Naive B cell (primary cell): ENCODE data around the gene DSTN. TPM values are rescaled to one million over a fixed set of nuclear protein-coding genes. Genes with fewer than 3 reads are reported as not detected.

ENCODE experiments used
- ATAC-seq, 2 donors: fragments of 150-1000 bp; cut with Tn5 transposase; 2 replicates each; pipeline ENCODE4 v1.10.0; 2021; ENCODE audit warnings: low read depth in 2 of 2, mild to moderate bottlenecking in 2 of 2, moderate library complexity in 2 of 2
- DNase-seq: peaks from one replicate; pipeline ENCODE4 v3.0.0; 2022
- H3K27ac Mint-ChIP-seq, 6 donors: one replicate each; pipeline ENCODE4 v1.8.0; 2020 to 2022; ENCODE audit warnings: mild to moderate bottlenecking in 6 of 6, mixed read lengths in 6 of 6, moderate library complexity in 5 of 6, inconsistent platforms in 2 of 6
- H3K27me3 Mint-ChIP-seq, 3 donors: one replicate each; pipeline ENCODE4 v1.8.0; 2021 to 2022; ENCODE audit warnings: mixed read lengths in 3 of 3, mild to moderate bottlenecking in 1 of 3
- H3K36me3 Mint-ChIP-seq, 2 donors: one replicate each; pipeline ENCODE4 v1.8.0; 2020 to 2022; ENCODE audit warnings: mixed read lengths in 2 of 2, inconsistent platforms in 1 of 2, mild to moderate bottlenecking in 1 of 2
- H3K4me1 Mint-ChIP-seq, 3 donors: one replicate each; pipeline ENCODE4 v1.8.0; 2020 to 2022; ENCODE audit warnings: mixed read lengths in 3 of 3, inconsistent platforms in 1 of 3, mild to moderate bottlenecking in 1 of 3, moderate library complexity in 1 of 3
- H3K4me3 Mint-ChIP-seq, 8 donors: one replicate each; pipeline ENCODE4 v1.8.0; 2020 to 2022; ENCODE audit warnings: mild to moderate bottlenecking in 8 of 8, mixed read lengths in 8 of 8, moderate library complexity in 8 of 8, inconsistent platforms in 2 of 8
- H3K9me3 Mint-ChIP-seq, 7 donors: one replicate each; pipeline ENCODE4 v1.8.0; 2020 to 2022; ENCODE audit warnings: mixed read lengths in 7 of 7, mild to moderate bottlenecking in 5 of 7, inconsistent platforms in 2 of 7, moderate library complexity in 1 of 7
- polyA plus RNA-seq, 6 donors: library from polyadenylated mRNA; unstranded; fragments of 300-500 nt; fragmentation: Illumina TruSeq; gene quantifications; one replicate each; pipeline ENCODE4 v1.2.3, GENCODE V29; 2021; ENCODE audit warnings: low read depth in 6 of 6

The DSTN gene
- polyA plus RNA-seq, 6 donors from 2014 or later, result 33.8 to 58.8 (median 39.3) TPM

- H3K4me3 Mint-ChIP-seq, result no peak overlapping the region
- H3K4me1 Mint-ChIP-seq, result no peaks in the 10 kb centered on the region
- peaks cover 6 to 12% (median 10%) of the 10 kb centered on the region in 3 donors for H3K27me3 Mint-ChIP-seq
- no peaks in the 10 kb centered on the region for H3K36me3 Mint-ChIP-seq
- DNase-seq (no peak), ATAC-seq (no peak)
- H3K9me3 Mint-ChIP-seq, result no peaks in the 10 kb centered on the region
- H3K27ac Mint-ChIP-seq, result no peak overlapping the region
Measured at GRCh38 chr20:17558154-17558940, 11.5 kb upstream of the DSTN start.

- Mint-ChIP-seq H3K36me3 (no peaks in the 10 kb centered on the region), H3K27ac (no peak overlapping the region), H3K4me1 (no peaks in the 10 kb centered on the region), H3K9me3 (no peaks in the 10 kb centered on the region), H3K27me3 (peaks cover 6 to 12% (median 10%) of the 10 kb centered on the region in 3 donors), H3K4me3 (no peak overlapping the region)
- DNase-seq (no peak), ATAC-seq (no peak)
Measured at GRCh38 chr20:17558941-17559304, 11.0 kb upstream of the DSTN start.

DNA sequence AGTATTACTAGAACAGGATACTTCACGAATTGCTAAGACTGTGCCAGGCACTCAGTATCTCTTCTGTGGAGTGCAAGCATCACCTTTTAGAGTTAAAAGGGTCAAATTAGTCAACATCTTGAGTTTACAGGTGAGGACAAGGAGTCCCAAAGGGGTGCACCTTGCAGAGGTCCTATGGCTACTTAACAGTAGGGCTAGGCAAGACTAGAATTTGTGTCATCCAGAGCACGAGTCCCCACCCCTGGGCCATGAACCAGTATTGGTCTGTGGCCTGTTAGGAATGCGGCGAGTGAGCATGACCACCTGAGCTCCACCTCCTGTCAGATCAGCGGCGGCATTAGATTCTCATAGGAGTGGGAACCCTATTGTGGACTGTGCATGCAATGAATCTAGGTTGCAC lies 10.5 kb upstream of the DSTN start:
- peaks cover 6 to 12% (median 10%) of the 10 kb centered on the region in 3 donors for H3K27me3 Mint-ChIP-seq
- H3K36me3 Mint-ChIP-seq, result no peaks in the 10 kb centered on the region
- H3K4me3 Mint-ChIP-seq, result no peak overlapping the region
- DNase-seq, result no peak
- ATAC-seq, result no peak
- H3K4me1 Mint-ChIP-seq, result no peaks in the 10 kb centered on the region
- no peaks in the 10 kb centered on the region for H3K9me3 Mint-ChIP-seq
- H3K27ac Mint-ChIP-seq, result no peak overlapping the region

DNA sequence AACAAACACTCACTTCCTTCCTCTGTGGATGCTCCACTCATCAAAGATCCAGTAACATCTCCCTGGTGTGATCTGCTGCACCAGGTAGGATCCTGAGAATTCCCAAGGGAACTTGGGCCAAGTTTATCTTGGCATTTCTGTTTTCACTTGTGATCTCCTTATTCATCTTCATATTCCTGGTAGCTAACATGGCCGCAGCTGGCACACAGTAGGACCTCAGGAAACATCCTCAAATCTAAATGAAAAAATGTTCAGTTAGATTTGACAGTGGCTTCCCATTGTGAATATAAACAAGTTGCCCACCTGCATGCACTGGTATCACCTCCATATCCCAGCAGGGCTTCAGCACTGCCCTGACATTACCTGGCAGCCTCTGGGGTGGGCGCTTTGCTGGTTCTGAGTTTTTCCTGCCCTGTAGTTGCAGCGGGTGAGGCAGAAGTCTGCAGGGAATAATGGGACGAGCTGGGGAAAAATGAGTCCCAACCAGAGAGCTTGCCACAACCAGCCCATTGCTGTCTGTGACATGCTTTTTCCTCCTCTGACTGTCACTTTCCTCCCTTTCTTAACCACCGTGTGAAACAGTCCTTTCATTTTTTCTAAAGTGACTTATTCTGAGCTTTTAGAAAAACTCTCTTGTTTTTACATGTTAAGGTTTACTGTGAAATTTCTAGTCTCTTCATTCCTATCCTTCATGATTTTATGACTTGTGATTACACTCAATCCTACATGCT lies 9.4 kb upstream of the DSTN start:
- DNase-seq (no peak), ATAC-seq (no peak)
- Mint-ChIP-seq H3K27me3 (peaks cover 6 to 19% (median 12%) of the 10 kb centered on the region in 3 donors), H3K4me3 (no peak overlapping the region), H3K9me3 (no peaks in the 10 kb centered on the region), H3K36me3 (no peaks in the 10 kb centered on the region), H3K4me1 (no peaks in the 10 kb centered on the region), H3K27ac (peak overlapping the region in 2 of 6 donors; percentile 49 to 63)

DNA sequence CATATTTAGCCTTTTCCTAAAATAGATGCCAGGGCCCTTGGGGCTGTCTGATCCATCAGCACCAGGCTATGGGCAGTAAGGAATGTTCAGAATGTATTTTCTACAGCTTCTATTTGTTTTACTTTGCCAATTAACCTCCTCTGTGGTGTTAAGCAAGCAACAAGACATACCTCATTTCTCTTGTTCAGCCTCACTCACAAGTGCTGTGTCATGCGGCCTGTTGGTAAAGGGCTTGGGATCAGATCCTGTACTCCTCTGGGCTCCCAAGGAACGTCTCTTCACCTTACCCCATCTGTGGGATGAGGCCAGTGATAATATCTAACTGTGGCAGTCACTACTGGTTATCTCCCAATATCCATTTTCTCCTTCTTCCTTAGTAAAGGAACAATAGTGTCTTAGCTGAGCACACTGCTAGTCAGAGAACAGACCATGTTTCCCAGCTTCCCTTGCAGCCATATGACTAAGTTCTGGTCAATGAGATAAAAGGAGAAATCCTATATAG lies 7.0 kb upstream of the DSTN start:
- DNase-seq (no peak), ATAC-seq (no peak)
- no peaks in the 10 kb centered on the region for H3K4me1 Mint-ChIP-seq
- H3K27ac Mint-ChIP-seq, result no peak overlapping the region
- H3K9me3 Mint-ChIP-seq, result no peaks in the 10 kb centered on the region
- H3K36me3 Mint-ChIP-seq, result no peaks in the 10 kb centered on the region
- no peak overlapping the region for H3K4me3 Mint-ChIP-seq
- peaks cover 3 to 22% (median 12%) of the 10 kb centered on the region in 3 donors for H3K27me3 Mint-ChIP-seq

DNA sequence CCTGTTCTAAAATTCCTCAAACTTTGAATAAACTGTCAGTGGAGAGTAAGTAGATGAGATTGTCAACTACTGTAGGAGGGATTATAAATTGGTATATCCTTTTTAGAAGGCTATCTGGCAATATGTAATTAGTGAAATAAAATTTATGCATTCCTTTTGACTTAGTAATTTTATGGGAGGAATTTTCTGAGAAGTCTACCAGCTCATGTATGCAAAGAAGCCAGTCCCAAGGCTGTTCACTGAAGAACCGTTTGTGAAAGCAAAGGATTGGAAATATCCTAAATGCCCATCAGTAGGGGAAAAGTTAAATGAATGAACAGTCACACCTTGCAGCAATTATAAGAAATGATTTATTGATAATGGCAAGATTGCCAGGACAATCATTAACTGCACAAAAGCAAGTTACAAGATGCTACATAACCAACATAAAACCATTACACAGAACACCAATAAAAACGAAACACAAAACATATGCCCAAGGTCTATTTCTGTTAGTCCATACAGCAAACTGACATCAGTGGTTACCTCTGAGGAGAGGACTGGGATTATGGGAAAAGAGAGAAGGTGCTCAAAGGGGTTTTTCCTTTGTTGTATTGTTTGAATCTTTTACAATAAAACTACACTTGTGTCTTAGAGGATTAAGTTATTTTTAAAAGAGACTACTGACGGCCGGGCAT lies 4.6 kb upstream of the DSTN start:
- no peak overlapping the region for H3K4me3 Mint-ChIP-seq
- no peak overlapping the region for H3K27ac Mint-ChIP-seq
- no peak for ATAC-seq

GRCh38 chr20:17566345-17566744 lies 3.5 kb upstream of the DSTN start:
- Mint-ChIP-seq H3K9me3 (no peaks in the 10 kb centered on the region), H3K27me3 (peaks cover 0 to 16% (median 0%) of the 10 kb centered on the region in 3 donors), H3K36me3 (no peaks in the 10 kb centered on the region), H3K4me3 (peak overlapping the region in 1 of 8 donors; percentile 37), H3K4me1 (peaks cover 10 to 15% (median 12%) of the 10 kb centered on the region in 3 donors), H3K27ac (peak overlapping the region in 1 of 6 donors; percentile 62)
- no peak for DNase-seq
- no peak for ATAC-seq

More for the DNA sequence above, 4.6 kb upstream of the DSTN start:
- H3K36me3 Mint-ChIP-seq, result no peaks in the 10 kb centered on the region
- H3K4me1 Mint-ChIP-seq, result peaks cover 2 to 7% (median 5%) of the 10 kb centered on the region in 3 donors
- no peak for DNase-seq
- H3K27me3 Mint-ChIP-seq, result peaks cover 0 to 18% (median 6%) of the 10 kb centered on the region in 3 donors
- no peaks in the 10 kb centered on the region for H3K9me3 Mint-ChIP-seq

DNA sequence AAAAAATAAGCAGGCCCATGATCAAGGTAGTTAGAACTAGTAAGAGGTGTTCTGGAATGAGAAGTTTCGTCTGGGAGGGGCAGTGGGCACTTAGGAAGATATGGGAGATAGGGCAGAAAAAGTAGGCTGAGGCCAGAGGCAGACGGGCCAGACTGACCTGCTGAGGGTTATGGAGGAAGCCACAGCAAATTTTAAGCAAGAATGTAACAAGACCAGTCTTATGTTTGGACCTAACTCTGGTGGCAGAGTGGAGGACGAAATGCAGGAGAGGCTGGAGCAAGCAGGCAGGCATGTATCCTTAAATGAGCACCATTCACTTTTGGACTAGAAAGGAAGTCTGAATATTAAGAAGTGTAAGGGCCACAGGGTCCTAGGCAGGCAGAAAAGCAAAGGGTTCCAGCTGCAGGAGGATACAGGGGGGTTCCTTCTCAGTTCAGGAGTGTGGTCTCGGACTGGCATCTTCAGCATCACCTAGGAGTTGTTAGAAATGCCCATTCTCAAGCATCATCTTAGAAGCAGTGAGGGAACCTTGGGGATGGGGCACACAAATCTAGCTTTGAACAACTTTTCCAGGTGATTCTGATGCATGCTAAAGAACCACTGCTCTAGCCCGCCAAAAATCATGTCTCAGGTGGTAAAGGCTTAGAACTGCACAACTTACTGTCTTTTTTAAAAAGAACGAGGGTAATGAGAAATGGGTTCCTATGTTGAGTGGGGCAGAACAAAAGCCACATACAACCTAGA lies 1.7 kb upstream of the DSTN start:
- H3K27ac Mint-ChIP-seq, result peak overlapping the region in 5 of 6 donors; percentile 4 to 92 (median 70)

GRCh38 chr20:17568972-17569521 lies 828 bp upstream of the DSTN start:
- peaks cover 0 to 16% (median 0%) of the 10 kb centered on the region in 3 donors for H3K27me3 Mint-ChIP-seq
- DNase-seq (peak; percentile 11), ATAC-seq (no peak)
- no peaks in the 10 kb centered on the region for H3K36me3 Mint-ChIP-seq
- peaks cover 10 to 15% (median 12%) of the 10 kb centered on the region in 3 donors for H3K4me1 Mint-ChIP-seq
- H3K27ac Mint-ChIP-seq, result peak overlapping the region in 2 of 6 donors; percentile 92
- H3K4me3 Mint-ChIP-seq, result peak overlapping the region; percentile 22 to 98 (median 86)
- H3K9me3 Mint-ChIP-seq, result no peaks in the 10 kb centered on the region

More for the DNA sequence above, 1.7 kb upstream of the DSTN start:
- DNase-seq, result no peak
- Mint-ChIP-seq H3K4me3 (peak overlapping the region; percentile 22 to 98 (median 86)), H3K4me1 (peaks cover 10 to 15% (median 12%) of the 10 kb centered on the region in 3 donors), H3K9me3 (no peaks in the 10 kb centered on the region), H3K36me3 (no peaks in the 10 kb centered on the region), H3K27me3 (peaks cover 0 to 16% (median 0%) of the 10 kb centered on the region in 3 donors)
- ATAC-seq, result no peak

- H3K4me1 Mint-ChIP-seq, result peaks cover 10 to 15% (median 12%) of the 10 kb centered on the region in 3 donors
- H3K36me3 Mint-ChIP-seq, result no peaks in the 10 kb centered on the region
- DNase-seq (no peak), ATAC-seq (peak; percentile 36 to 38)
- no peaks in the 10 kb centered on the region for H3K9me3 Mint-ChIP-seq
- peaks cover 0 to 7% (median 0%) of the 10 kb centered on the region in 3 donors for H3K27me3 Mint-ChIP-seq
- peak overlapping the region; percentile 86 to 98 (median 95) for H3K4me3 Mint-ChIP-seq
- peak overlapping the region; percentile 78 to 96 (median 86) for H3K27ac Mint-ChIP-seq
Measured at GRCh38 chr20:17570347-17571152, 675 bp downstream of the DSTN start.

- Mint-ChIP-seq H3K4me1 (peaks cover 10 to 15% (median 12%) of the 10 kb centered on the region in 3 donors), H3K9me3 (no peaks in the 10 kb centered on the region), H3K4me3 (peak overlapping the region; percentile 86 to 98 (median 95)), H3K36me3 (no peaks in the 10 kb centered on the region), H3K27ac (peak overlapping the region in 4 of 6 donors; percentile 79 to 96 (median 89)), H3K27me3 (peaks cover 0 to 7% (median 0%) of the 10 kb centered on the region in 3 donors)
- DNase-seq, result peak; percentile 8
- ATAC-seq, result no peak
Measured at GRCh38 chr20:17571153-17571527, 1.3 kb downstream of the DSTN start.
